Activated naive CD8-positive, alpha-beta T cell treated with anti-CD3 and anti-CD28 coated beads for 36 hours (primary cell): Measurements from ENCODE around the gene CAPN13. TPM values are rescaled to one million over a fixed set of nuclear protein-coding genes. Genes with fewer than 3 reads are reported as not detected.

Experiments
- DNase-seq: peaks from one replicate; pipeline ENCODE4 v3.0.0; 2021
- H3K27ac Mint-ChIP-seq: one replicate; pipeline ENCODE4 v1.8.0; 2022; ENCODE audit warnings: mild to moderate bottlenecking, moderate library complexity, mixed read lengths
- H3K27me3 Mint-ChIP-seq: one replicate; pipeline ENCODE4 v1.8.0; 2022; ENCODE audit warnings: mild to moderate bottlenecking, mixed read lengths
- H3K36me3 Mint-ChIP-seq: one replicate; pipeline ENCODE4 v1.8.0; 2021; ENCODE audit warnings: mild to moderate bottlenecking, mixed read lengths
- H3K4me1 Mint-ChIP-seq: one replicate; pipeline ENCODE4 v1.8.0; 2021; ENCODE audit warnings: mixed read lengths
- H3K4me3 Mint-ChIP-seq: one replicate; pipeline ENCODE4 v1.8.0; 2022; ENCODE audit warnings: mild to moderate bottlenecking, moderate library complexity, mixed read lengths
- H3K9me3 Mint-ChIP-seq: one replicate; pipeline ENCODE4 v1.8.0; 2022; ENCODE audit warnings: mixed read lengths
- total RNA-seq, 2 experiments: library from RNA; stranded (reverse); gene quantifications; one replicate each; pipeline ENCODE4 v1.2.3, GENCODE V29; 2021

CAPN13 gene
- total RNA-seq, 2 experiments from 2014 or later: not detected

DNA sequence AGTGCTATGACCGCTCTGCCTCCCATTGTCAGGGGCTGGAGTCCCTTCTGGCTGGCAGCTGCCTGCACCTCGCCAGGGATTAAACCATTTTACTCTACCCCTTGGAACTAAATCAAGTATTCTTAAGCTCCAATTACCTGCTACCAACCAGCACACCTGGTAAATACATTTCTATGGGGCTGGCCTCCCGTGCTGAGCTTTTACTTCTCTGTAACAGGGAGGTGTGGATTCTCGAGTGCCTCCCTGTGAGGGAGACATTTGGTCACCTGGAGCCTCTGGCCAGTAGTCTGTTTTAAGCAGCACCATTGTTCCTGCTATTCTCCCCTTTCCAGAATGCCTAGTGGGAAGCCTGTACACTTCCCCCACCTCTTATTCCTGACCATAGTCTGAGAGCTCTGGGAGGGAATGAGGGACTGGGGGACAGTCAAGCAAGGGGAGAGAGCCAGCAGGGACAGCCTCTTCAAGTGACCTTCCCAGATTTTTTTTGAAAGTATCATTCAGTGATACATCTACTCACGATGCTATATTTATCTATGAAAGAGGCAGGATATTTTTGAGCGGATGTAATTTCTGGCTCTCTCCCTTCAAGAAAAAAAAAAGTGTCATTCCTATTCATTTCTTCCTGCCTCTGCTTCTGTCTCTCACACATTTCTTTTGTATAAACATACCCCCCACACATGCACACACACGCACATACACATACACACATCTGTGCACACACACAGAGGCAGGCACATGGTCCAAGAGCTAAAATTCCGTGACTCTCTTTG is 112.8 kb downstream of the CAPN13 start:
- Mint-ChIP-seq H3K9me3 (peaks cover 4% of the 10 kb centered on the region), H3K4me1 (peaks cover 1% of the 10 kb centered on the region), H3K27me3 (no peaks in the 10 kb centered on the region), H3K4me3 (no peak overlapping the region), H3K27ac (no peak overlapping the region), H3K36me3 (no peaks in the 10 kb centered on the region)
- no peak for DNase-seq

DNA sequence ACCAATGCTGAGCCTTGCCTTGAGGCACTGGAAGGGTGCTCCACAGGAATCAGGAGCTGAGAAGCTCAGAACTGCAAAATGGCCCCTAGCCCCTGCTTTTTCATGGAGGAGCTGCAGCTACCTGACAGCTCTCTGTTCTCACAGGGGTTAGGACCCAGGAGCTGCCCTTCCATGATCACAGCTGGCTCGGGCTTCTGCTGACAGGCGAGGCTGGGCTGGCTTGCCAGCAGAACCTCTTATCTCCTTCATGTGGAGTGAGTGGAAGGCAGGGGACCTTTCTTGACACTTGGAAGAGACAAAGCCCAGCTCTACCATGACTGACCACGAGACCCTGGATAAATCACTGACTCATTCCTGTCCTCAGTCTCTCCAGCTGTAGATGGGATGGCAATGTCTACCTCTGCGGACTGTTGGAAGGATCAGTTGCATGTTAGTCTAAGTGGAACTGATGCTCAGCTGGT is 113.4 kb downstream of the CAPN13 start:
- H3K9me3 Mint-ChIP-seq: peaks cover 4% of the 10 kb centered on the region
- H3K4me3 Mint-ChIP-seq: no peak overlapping the region
- no peak overlapping the region for H3K27ac Mint-ChIP-seq
- H3K4me1 Mint-ChIP-seq: peaks cover 1% of the 10 kb centered on the region
- H3K36me3 Mint-ChIP-seq: no peaks in the 10 kb centered on the region
- DNase-seq: no peak
- no peaks in the 10 kb centered on the region for H3K27me3 Mint-ChIP-seq

DNA sequence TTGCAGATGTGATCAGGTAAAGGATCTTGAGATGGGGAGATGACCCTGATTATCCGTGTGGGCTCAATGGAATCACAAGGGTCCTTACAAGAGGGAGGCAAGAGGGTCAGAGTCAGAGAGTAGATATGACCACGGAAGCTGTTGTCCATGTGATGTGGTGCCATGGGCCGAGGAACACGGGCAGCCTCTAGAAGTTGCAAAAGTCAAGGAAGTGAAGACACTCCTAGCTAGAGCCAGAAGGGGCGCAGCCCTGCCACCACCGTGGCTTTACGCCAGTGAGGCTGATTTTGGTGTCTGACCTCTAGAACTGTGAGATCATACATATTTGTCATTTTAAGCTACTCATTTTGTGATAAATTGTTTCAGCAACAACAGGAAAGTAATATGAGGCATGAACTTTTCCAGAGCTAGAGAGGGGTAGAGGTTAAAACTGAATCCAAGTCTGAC is 114.4 kb downstream of the CAPN13 start:
- no peak overlapping the region for H3K27ac Mint-ChIP-seq
- H3K27me3 Mint-ChIP-seq: no peaks in the 10 kb centered on the region
- H3K36me3 Mint-ChIP-seq: no peaks in the 10 kb centered on the region
- H3K4me1 Mint-ChIP-seq: peaks cover 1% of the 10 kb centered on the region
- H3K9me3 Mint-ChIP-seq: peaks cover 3% of the 10 kb centered on the region
- no peak for DNase-seq
- no peak overlapping the region for H3K4me3 Mint-ChIP-seq

DNA sequence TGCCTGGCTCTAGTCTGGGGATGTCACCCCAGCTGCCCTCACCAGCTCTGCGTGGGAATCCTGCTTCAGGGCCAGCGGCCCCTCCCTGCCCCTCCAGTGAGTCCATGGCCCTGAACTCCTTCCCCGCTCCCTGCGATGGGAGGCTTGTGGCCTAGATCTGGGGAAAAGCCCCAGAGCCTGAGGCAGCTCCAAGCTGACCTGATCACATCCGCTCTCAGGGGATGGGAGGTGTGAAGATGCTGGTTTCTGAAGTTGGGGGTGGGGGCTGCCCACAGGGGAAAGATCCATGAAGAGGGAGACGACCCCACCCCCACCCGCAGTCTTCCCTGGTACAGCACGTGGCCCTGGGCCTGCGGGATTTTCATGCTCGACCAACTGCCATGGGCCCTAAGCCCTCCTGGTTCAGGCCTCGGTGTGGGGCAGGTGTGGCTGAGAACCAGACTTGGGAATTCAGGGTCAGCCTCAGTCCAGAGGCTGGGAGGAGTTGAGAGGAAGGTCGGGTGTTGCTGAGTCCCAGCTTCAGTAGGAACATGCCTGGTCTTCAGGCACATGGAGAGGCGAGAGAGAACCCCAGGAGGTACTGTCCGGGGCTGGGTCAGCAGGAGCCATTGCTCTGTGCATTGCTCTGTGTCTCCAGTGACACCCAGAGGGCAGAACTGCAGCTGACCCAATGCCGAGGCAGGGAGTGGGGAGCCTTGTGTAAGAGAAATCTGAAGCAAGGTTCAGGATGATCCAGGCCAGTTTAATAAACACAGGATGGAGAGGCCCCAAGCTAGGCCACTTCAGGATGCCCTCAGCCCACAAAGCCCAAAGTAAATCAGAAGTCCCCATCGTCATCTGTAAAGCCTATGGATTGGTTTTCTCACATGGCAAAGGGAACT is 115.1 kb downstream of the CAPN13 start:
- Mint-ChIP-seq H3K27ac (no peak overlapping the region), H3K36me3 (no peaks in the 10 kb centered on the region), H3K4me3 (no peak overlapping the region), H3K9me3 (no peaks in the 10 kb centered on the region), H3K4me1 (peaks cover 1% of the 10 kb centered on the region), H3K27me3 (no peaks in the 10 kb centered on the region)
- DNase-seq: no peak

DNA sequence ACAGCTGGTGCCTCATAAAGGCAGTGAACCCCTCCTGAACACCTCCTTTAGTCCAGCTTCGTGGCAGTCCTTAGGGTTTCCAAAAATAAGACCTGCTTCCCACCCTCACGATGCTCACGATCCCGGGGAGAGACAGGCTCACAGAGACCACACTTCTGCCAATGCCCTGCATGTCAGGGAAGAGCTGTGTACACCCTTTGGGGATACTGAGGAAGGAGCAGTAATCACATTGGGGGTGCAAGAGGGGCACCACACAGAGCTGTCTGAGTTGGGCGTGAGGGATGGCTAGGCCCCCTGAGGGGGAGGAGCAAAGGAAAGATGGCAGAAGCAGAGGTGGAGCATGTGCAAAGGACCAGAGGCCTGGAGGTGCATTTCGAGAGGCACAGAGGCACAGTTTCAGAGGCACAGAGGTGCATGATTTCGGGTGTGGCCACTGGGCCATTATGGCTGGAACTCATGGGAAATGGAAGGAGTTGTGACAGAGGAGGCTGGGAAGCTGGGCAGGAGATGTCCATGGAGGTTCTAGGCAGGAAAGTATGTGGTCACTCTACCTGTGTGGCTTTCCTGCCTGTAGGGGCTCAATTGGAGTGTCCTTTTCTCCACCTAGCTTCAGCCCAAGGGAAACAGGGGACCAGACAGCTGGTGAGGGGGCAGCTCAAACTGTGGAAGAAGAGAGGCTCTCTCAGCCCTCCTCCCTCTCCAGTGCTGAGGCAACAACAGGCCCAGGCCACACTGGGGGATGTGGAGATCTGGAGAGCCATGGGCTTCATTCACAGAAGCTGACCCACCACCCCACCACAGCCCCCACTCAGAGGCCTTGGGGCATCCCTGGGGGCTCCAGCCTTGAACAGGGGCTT is 115.9 kb downstream of the CAPN13 start:
- no peaks in the 10 kb centered on the region for H3K36me3 Mint-ChIP-seq
- no peak overlapping the region for H3K27ac Mint-ChIP-seq
- no peaks in the 10 kb centered on the region for H3K9me3 Mint-ChIP-seq
- H3K27me3 Mint-ChIP-seq: no peaks in the 10 kb centered on the region
- peaks cover 1% of the 10 kb centered on the region for H3K4me1 Mint-ChIP-seq
- DNase-seq: no peak
- no peak overlapping the region for H3K4me3 Mint-ChIP-seq

DNA sequence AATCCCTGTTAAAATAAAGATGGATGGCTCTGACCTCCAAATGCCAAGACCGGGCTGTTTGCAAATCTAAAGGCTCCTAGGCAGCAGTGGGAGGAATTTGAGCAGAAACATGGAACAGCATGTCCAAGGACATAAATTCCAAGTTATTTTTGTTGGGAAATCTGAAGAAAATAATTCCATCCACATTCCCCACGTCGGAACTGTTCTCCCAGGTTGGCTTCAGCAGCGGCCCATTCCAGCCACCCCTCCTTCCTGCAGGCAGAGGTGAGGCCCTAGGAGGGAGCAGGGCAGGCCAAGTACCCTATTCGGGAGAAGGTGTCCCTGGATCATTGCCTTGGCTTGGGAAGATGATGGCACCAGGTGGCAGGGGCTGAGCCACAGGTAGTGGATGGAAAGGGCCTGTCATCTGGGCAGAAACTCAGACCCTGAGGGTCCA is 117.1 kb downstream of the CAPN13 start:
- DNase-seq: no peak
- peaks cover 1% of the 10 kb centered on the region for H3K4me1 Mint-ChIP-seq
- H3K36me3 Mint-ChIP-seq: no peaks in the 10 kb centered on the region
- H3K27me3 Mint-ChIP-seq: no peaks in the 10 kb centered on the region
- no peaks in the 10 kb centered on the region for H3K9me3 Mint-ChIP-seq
- no peak overlapping the region for H3K4me3 Mint-ChIP-seq
- no peak overlapping the region for H3K27ac Mint-ChIP-seq

DNA sequence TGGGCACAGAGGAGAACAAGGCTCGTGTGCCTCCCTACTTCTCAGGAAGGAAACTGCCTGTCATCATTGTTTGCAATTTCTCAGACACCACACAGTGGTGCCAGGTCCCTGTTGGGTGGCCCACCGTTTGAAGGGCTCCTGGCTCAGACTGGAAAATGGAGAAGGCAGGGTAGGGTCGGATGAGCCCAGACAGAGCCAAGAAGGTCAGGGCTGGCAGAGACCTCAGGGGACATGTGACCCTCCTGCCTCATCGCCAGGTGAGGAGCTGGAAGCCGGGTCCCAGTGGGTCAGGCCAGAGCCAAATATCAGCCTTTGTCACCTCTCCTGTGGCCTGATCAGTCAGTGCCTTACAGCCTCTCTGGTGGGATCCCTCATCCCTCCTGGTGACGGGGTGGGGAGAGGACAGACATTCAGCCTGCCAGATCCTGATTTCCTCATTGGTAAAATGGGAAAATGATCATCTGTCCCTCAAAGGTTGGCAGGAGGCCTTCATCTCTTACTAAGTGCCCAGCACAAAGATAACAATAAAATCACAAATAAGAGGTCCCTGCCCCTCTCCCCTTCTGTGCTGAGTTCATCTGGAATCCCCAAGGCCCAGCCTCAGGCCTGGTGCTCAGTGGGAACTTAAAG is 117.6 kb downstream of the CAPN13 start:
- Mint-ChIP-seq H3K9me3 (no peaks in the 10 kb centered on the region), H3K27ac (no peak overlapping the region), H3K4me3 (no peak overlapping the region), H3K4me1 (peaks cover 1% of the 10 kb centered on the region), H3K36me3 (no peaks in the 10 kb centered on the region), H3K27me3 (no peaks in the 10 kb centered on the region)
- DNase-seq: no peak

DNA sequence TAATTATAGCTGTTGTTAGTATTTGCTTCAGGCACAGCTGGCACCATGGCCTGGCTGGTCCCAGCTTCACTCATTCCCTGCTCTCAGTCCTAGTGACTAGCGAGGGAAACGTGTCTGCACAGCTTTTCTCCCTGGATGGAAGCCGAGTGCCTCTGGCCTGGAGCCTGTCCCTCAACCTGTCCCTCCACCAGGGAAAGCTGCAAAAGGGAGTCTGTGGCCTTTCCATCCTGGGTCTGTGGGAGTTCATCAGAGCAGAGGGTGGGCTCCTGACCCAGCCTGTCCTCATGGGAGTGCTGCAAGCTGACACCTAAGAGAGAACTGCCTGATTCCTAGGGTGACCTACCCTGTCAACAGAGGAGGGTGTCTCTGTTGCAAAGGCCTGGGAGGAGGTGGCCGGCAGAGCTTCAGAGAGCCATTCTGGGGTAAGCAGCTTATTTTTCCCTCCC is 118.3 kb downstream of the CAPN13 start:
- Mint-ChIP-seq H3K27me3 (no peaks in the 10 kb centered on the region), H3K27ac (no peak overlapping the region), H3K4me3 (no peak overlapping the region), H3K9me3 (no peaks in the 10 kb centered on the region), H3K4me1 (peaks cover 1% of the 10 kb centered on the region), H3K36me3 (no peaks in the 10 kb centered on the region)
- no peak for DNase-seq

DNA sequence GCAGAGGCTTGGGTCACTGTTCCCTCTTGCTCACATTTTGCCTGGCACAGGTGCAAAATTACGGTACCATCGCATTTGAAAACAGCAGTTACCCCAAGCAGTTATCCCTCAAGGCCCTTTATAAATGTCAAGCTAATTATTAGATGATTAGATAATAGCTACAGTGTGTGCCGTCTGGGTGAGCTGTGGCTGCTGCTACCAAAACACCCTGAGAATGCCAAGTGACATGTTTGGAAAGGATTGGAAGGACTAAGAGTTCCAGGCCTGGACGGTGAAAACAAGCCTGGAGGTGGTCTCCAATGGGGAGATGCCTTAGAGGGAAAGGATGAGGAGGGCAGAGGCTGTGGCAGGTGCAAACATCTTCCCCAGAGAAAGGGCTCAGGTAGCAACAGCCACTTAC is 120.6 kb downstream of the CAPN13 start:
- H3K4me1 Mint-ChIP-seq: no peaks in the 10 kb centered on the region
- no peak overlapping the region for H3K27ac Mint-ChIP-seq
- no peak overlapping the region for H3K4me3 Mint-ChIP-seq
- H3K36me3 Mint-ChIP-seq: no peaks in the 10 kb centered on the region
- no peaks in the 10 kb centered on the region for H3K9me3 Mint-ChIP-seq
- no peaks in the 10 kb centered on the region for H3K27me3 Mint-ChIP-seq
- DNase-seq: no peak

DNA sequence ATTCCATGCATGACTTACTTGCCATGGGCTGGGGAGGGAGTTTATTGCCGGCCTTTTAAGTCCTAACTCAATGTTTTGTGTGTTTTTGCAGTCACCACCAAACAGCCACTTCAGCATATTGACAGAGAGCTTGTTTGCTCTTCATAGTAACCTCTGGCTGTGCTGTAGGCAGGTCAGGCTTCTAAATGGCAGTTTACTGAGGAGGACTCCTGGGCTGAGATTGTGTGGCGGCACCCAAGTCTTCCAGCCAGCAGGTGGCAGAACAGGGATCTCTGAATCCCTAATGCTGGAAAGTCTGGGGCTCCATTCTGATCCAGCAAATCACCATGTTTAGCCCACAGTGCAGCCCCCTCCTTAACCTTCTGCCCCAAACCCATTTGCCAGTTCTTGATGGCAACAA is 121.2 kb downstream of the CAPN13 start:
- H3K36me3 Mint-ChIP-seq: no peaks in the 10 kb centered on the region
- H3K27ac Mint-ChIP-seq: no peak overlapping the region
- no peak overlapping the region for H3K4me3 Mint-ChIP-seq
- H3K4me1 Mint-ChIP-seq: no peaks in the 10 kb centered on the region
- no peaks in the 10 kb centered on the region for H3K27me3 Mint-ChIP-seq
- H3K9me3 Mint-ChIP-seq: no peaks in the 10 kb centered on the region
- DNase-seq: no peak

DNA sequence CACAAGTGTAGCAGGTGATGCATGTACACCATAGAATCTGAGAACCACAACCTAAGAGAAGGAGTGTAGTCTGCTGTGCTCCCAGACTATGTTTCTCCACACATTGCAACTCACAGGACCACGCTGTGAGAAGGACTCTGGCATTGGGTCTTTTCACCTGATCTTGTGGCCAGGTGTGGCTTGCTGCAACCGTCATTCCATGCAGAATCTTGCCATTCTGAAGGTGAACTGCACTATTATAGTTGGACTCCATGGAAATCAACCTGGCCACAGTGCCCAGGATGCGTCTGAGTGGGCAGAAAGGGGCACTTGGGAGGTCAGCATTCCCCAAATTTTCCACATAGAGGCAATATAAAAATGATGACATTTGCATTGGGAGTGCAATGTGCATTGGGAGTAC is 122.2 kb downstream of the CAPN13 start:
- Mint-ChIP-seq H3K4me3 (no peak overlapping the region), H3K4me1 (no peaks in the 10 kb centered on the region), H3K9me3 (no peaks in the 10 kb centered on the region), H3K27me3 (no peaks in the 10 kb centered on the region), H3K27ac (no peak overlapping the region), H3K36me3 (no peaks in the 10 kb centered on the region)
- DNase-seq: no peak

DNA sequence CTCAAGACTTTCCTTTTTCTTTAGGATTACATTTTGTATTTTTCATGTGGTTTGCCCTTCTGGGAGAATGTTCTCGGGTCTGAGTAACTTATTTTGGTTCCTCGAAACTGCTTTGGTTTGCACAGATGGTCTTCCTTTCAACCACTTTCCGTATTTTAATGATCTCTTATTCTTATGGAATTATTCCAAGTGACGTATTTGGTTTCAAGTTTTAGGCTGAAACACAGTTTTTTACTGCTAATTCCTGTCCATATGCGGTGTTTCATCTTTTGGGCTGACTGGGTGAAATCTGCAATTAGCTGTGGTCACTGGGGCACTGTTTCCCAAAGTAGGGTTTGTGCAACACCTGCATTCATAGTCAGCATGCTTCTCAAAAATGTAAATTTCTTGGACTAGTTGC is 122.7 kb downstream of the CAPN13 start:
- no peaks in the 10 kb centered on the region for H3K4me1 Mint-ChIP-seq
- H3K27ac Mint-ChIP-seq: no peak overlapping the region
- no peak for DNase-seq
- H3K9me3 Mint-ChIP-seq: no peaks in the 10 kb centered on the region
- no peaks in the 10 kb centered on the region for H3K36me3 Mint-ChIP-seq
- H3K27me3 Mint-ChIP-seq: no peaks in the 10 kb centered on the region
- H3K4me3 Mint-ChIP-seq: no peak overlapping the region

DNA sequence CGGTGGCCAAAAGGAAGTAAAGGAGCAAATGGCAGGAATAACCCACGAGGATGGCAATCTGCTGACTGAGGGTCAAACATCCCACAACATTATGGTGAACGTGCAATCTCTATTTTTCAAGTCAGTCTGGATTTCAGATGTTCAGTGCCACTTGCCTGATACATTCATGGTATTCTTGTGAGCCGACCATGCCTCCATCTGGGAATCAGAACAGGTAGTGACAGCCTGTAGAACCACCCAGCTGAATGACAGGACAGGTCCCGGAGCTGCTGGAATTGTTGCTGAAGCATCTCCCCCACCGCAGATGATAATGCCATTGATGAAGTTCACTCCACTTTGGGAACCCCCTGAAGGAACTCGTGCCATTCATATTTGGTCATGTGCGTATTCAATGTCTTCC is 123.2 kb downstream of the CAPN13 start:
- no peak for DNase-seq
- no peaks in the 10 kb centered on the region for H3K27me3 Mint-ChIP-seq
- no peak overlapping the region for H3K4me3 Mint-ChIP-seq
- H3K4me1 Mint-ChIP-seq: no peaks in the 10 kb centered on the region
- no peaks in the 10 kb centered on the region for H3K9me3 Mint-ChIP-seq
- H3K36me3 Mint-ChIP-seq: no peaks in the 10 kb centered on the region
- H3K27ac Mint-ChIP-seq: no peak overlapping the region

DNA sequence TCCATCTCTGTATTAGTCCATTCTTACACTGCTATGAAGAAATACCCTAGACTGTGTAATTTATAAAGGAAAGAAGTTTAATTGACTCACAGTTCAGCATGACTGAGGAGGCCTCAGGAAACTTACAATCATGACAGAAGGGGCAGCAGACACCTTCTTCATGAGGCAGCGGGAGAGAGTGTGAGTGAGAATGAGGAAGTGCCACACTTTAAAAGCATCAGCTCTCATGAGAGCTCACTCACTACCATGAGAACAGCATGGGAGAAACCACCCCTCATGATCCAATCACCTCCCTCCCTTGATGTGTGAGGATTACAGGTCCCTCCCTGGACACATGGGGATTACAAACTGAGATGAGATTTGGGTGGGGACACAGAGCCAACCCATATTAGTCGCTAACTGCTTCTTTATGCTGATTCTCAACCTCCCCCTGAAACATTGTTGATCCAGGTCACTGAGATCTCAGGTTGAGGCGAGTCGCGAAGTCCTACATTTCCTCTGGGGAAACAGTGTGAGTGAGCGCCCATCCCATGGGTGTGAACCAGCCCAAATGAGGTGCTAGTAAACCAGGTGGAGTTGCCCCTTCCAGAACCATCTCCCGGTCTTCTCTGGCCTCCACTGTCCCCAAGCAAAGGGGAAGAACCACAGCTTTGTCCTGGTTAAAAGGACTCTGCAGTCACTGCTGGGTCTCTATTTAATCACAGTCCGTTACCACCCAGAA is 123.8 kb downstream of the CAPN13 start:
- Mint-ChIP-seq H3K4me1 (no peaks in the 10 kb centered on the region), H3K27me3 (no peaks in the 10 kb centered on the region), H3K9me3 (no peaks in the 10 kb centered on the region), H3K4me3 (no peak overlapping the region), H3K36me3 (no peaks in the 10 kb centered on the region), H3K27ac (no peak overlapping the region)
- no peak for DNase-seq
